GM23248 (cell line): ENCODE measurements around the gene CAPN14.

Source experiments
- EZH2 ChIP-seq: fragments of 200-600 bp; sonication (generic); IDR thresholded peaks from 2 replicates; pipeline ENCODE4 v1.6.1; 2018; ENCODE audit warnings: antibody characterized with exemption, mild to moderate bottlenecking; ENCODE audit not compliant: insufficient read depth, poor library complexity, severe bottlenecking
- EZH2phosphoT487 ChIP-seq: fragments of 200-600 bp; sonication (generic); IDR thresholded peaks from 2 replicates; pipeline ENCODE4 v1.6.1; 2018; ENCODE audit warnings: antibody characterized with exemption, moderate library complexity, mild to moderate bottlenecking, low read depth; ENCODE audit not compliant: insufficient read depth

- TF ChIP-seq EZH2 (no peak), EZH2phosphoT487 (no peak)
Measured at GRCh38 chr2:31259075-31259474, 41.8 kb upstream of the CAPN14 start.
